H9 (cell line): ENCODE data around the gene VEZF1. TPM values are rescaled to one million over a fixed set of nuclear protein-coding genes. Genes with fewer than 3 reads are reported as not detected.
A peak's percentile ranks its signal among the peaks of the same experiment; 100 is the strongest.

ENCODE experiments used
- DNase-seq: peaks from one replicate; pipeline ENCODE4 v3.0.0-alpha.2; 2017
- H2AFZ ChIP-seq: one replicate; pipeline ENCODE4 v1.6.1; 2013; ENCODE audit warnings: mild to moderate bottlenecking, low read length, control low read depth, moderate library complexity
- H2AK5ac ChIP-seq: 2 replicates; pipeline ENCODE4 v1.6.1; 2013; ENCODE audit warnings: low read length, control low read depth, mixed read lengths; ENCODE audit not compliant: insufficient read length
- H2BK120ac ChIP-seq: one replicate; pipeline ENCODE4 v1.6.1; 2013; ENCODE audit warnings: low read depth, mild to moderate bottlenecking, low read length, control low read depth, inconsistent platforms; ENCODE audit not compliant: poor library complexity, severe bottlenecking
- H2BK12ac ChIP-seq: 2 replicates; pipeline ENCODE4 v1.6.1; 2013; ENCODE audit warnings: low read length, control low read depth, mixed read lengths, low read depth; ENCODE audit not compliant: insufficient read length
- H2BK15ac ChIP-seq: 2 replicates; pipeline ENCODE4 v1.6.1; 2013; ENCODE audit warnings: low read depth, low read length, control low read depth
- H2BK20ac ChIP-seq: one replicate; pipeline ENCODE4 v1.6.1; 2013; ENCODE audit warnings: low read depth, mild to moderate bottlenecking, low read length, control low read depth, inconsistent platforms; ENCODE audit not compliant: poor library complexity, severe bottlenecking
- H2BK5ac ChIP-seq: 2 replicates; pipeline ENCODE4 v1.6.1; 2013; ENCODE audit warnings: low read length, control low read depth, mixed read lengths; ENCODE audit not compliant: insufficient read length
- H3K14ac ChIP-seq: 2 replicates; pipeline ENCODE4 v1.6.1; 2013; ENCODE audit warnings: low read length, control low read depth; ENCODE audit not compliant: insufficient read depth
- H3K18ac ChIP-seq: 2 replicates; pipeline ENCODE4 v1.6.1; 2013; ENCODE audit warnings: low read depth, mild to moderate bottlenecking, mixed read lengths, low read length, control low read depth; ENCODE audit not compliant: insufficient read length
- H3K23ac ChIP-seq: 2 replicates; pipeline ENCODE4 v1.6.1; 2013; ENCODE audit warnings: low read length, control low read depth, mixed read lengths, low read depth; ENCODE audit not compliant: insufficient read length
- H3K23me2 ChIP-seq: 2 replicates; pipeline ENCODE4 v1.6.1; 2013; ENCODE audit warnings: low read depth, mild to moderate bottlenecking, mixed read lengths, low read length, control low read depth; ENCODE audit not compliant: insufficient read length, poor library complexity, severe bottlenecking
- H3K27ac ChIP-seq: 2 replicates; pipeline ENCODE4 v1.5.1; 2013; ENCODE audit warnings: low read length, control low read depth, mixed read lengths, low read depth; ENCODE audit not compliant: insufficient read length
- H3K27me3 ChIP-seq: 2 replicates; pipeline ENCODE4 v1.6.1; 2013; ENCODE audit warnings: low read length, control low read depth, inconsistent platforms; ENCODE audit not compliant: insufficient read depth
- H3K4ac ChIP-seq: 2 replicates; pipeline ENCODE4 v1.6.1; 2013; ENCODE audit warnings: low read depth, mild to moderate bottlenecking, control low read depth, inconsistent platforms, low read length, moderate library complexity
- H3K4me1 ChIP-seq: 2 replicates; pipeline ENCODE4 v1.6.1; 2013; ENCODE audit warnings: low read length, control low read depth, inconsistent platforms; ENCODE audit not compliant: insufficient read depth
- H3K4me2 ChIP-seq: 2 replicates; pipeline ENCODE4 v1.6.1; 2013; ENCODE audit warnings: low read length, control low read depth, mixed read lengths; ENCODE audit not compliant: insufficient read length, insufficient read depth
- H3K56ac ChIP-seq: 2 replicates; pipeline ENCODE4 v1.6.1; 2013; ENCODE audit warnings: low read depth, mild to moderate bottlenecking, mixed read lengths, low read length, control low read depth; ENCODE audit not compliant: insufficient read length
- H3K79me1 ChIP-seq: 2 replicates; pipeline ENCODE4 v1.6.1; 2013; ENCODE audit warnings: low read depth, mild to moderate bottlenecking, moderate library complexity, low read length, control low read depth, inconsistent platforms; ENCODE audit not compliant: insufficient read depth, poor library complexity, severe bottlenecking
- H3K79me2 ChIP-seq: 2 replicates; pipeline ENCODE4 v1.6.1; 2013; ENCODE audit warnings: low read length, control low read depth, inconsistent platforms; ENCODE audit not compliant: insufficient read depth
- H3K9ac ChIP-seq: 2 replicates; pipeline ENCODE4 v1.6.1; 2013; ENCODE audit warnings: low read length, control low read depth, mixed read lengths; ENCODE audit not compliant: insufficient read length; ENCODE audit errors: extremely low read depth
- H3K9me3 ChIP-seq: one replicate; pipeline ENCODE4 v1.6.1; 2013; ENCODE audit warnings: low read depth, low read length, inconsistent platforms; ENCODE audit not compliant: control insufficient read depth
- H3T11ph ChIP-seq: one replicate; pipeline ENCODE4 v1.6.1; 2013; ENCODE audit warnings: mild to moderate bottlenecking, low read length, control low read depth, inconsistent platforms
- H4K20me1 ChIP-seq: one replicate; pipeline ENCODE4 v1.6.1; 2013; ENCODE audit not compliant: control insufficient read depth, insufficient read length, insufficient read depth
- H4K5ac ChIP-seq: 2 replicates; pipeline ENCODE4 v1.6.1; 2013; ENCODE audit warnings: low read depth, mild to moderate bottlenecking, mixed read lengths, low read length, control low read depth; ENCODE audit not compliant: insufficient read length
- H4K8ac ChIP-seq: replicated peaks from 2 replicates; pipeline ENCODE4 v1.6.1; 2013; ENCODE audit warnings: low read length, control low read depth, mixed read lengths, low read depth; ENCODE audit not compliant: insufficient read length
- H4K91ac ChIP-seq: 2 replicates; pipeline ENCODE4 v1.6.1; 2013; ENCODE audit warnings: low read depth, mild to moderate bottlenecking, moderate library complexity, mixed read lengths, low read length, control low read depth; ENCODE audit not compliant: insufficient read length
- H3K27ac Mint-ChIP-seq, 3 experiments: 2 replicates in 2 of 3; 3 replicates in 1 of 3; pipeline ENCODE4 v1.8.0; 2020 to 2021; ENCODE audit warnings: mixed read lengths in 3 of 3, mild to moderate bottlenecking in 1 of 3, moderate library complexity in 1 of 3
- H3K27me3 Mint-ChIP-seq: 2 replicates; pipeline ENCODE4 v1.8.0; 2021; ENCODE audit warnings: low read depth, mild to moderate bottlenecking, moderate library complexity, mixed read lengths
- H3K36me3 Mint-ChIP-seq, 3 experiments: 2 replicates in 2 of 3; 3 replicates in 1 of 3; pipeline ENCODE4 v1.8.0; 2020 to 2021; ENCODE audit warnings: low read depth in 3 of 3, mixed read lengths in 3 of 3; ENCODE audit not compliant: insufficient read depth in 1 of 3
- H3K4me1 Mint-ChIP-seq, 2 experiments: 2 replicates each; pipeline ENCODE4 v1.8.0; 2020; ENCODE audit warnings: mixed read lengths in 2 of 2
- H3K4me3 Mint-ChIP-seq, 2 experiments: 2 replicates in 1 of 2; 3 replicates in 1 of 2; pipeline ENCODE4 v1.8.0; 2020 to 2021; ENCODE audit warnings: mild to moderate bottlenecking in 2 of 2, mixed read lengths in 2 of 2, moderate library complexity in 1 of 2
- H3K9me3 Mint-ChIP-seq, 2 experiments: 2 replicates in 1 of 2; 3 replicates in 1 of 2; pipeline ENCODE4 v1.8.0; 2020; ENCODE audit warnings: mild to moderate bottlenecking in 2 of 2, mixed read lengths in 2 of 2, moderate library complexity in 1 of 2
- CTCF ChIP-seq: fragments of 200-600 bp; sonication (generic); conservative IDR thresholded peaks from 3 replicates; pipeline ENCODE4 v1.8.0; 2021; ENCODE audit warnings: antibody characterized with exemption, mild to moderate bottlenecking
- WGBS: extraction: QIAGEN DNeasy Blood & Tissue Kit; methylation state at CpG from one replicate; pipeline ENCODE4 v1.1.7; 2013; ENCODE audit warnings: missing lambda C conversion rate, low lambda C conversion rate, mixed read lengths; ENCODE audit not compliant: insufficient read length; ENCODE audit errors: extremely low coverage; 5-methylcytosine and 5-hydroxymethylcytosine counted together
- total RNA-seq: library from RNA; stranded (reverse); gene quantifications from 2 replicates; pipeline ENCODE4 v1.2.1, GENCODE V29; 2021

The VEZF1 gene
- total RNA-seq, 1 experiment from 2014 or later: 58.1 TPM

GRCh38 chr17:57997085-57997809, 9.2 kb upstream of the VEZF1 start:
- no peaks in the 10 kb centered on the region for H4K20me1 ChIP-seq
- no peak for DNase-seq
- peaks cover 3% of the 10 kb centered on the region; the same call in 1 of the 2 replicates for H3K4me1 ChIP-seq
- no peak overlapping the region for H3K14ac ChIP-seq
- H2BK5ac ChIP-seq: no peak overlapping the region
- H3K9me3 ChIP-seq: no peaks in the 10 kb centered on the region
- H2BK15ac ChIP-seq: no peak overlapping the region
- H3K4me3 Mint-ChIP-seq: no peak overlapping the region
- no peak overlapping the region for H2BK12ac ChIP-seq
- H3K9me3 Mint-ChIP-seq: no peaks in the 10 kb centered on the region
- no peak overlapping the region for H3K27ac ChIP-seq
- H3K56ac ChIP-seq: no peak overlapping the region
- no peak overlapping the region for H3K18ac ChIP-seq
- H3K4me2 ChIP-seq: no peak overlapping the region
- no peak overlapping the region for H2BK120ac ChIP-seq
- no CpG with 5 or more reads among the region's 3 CpGs for WGBS
- TF ChIP-seq CTCF: no peak
- H4K91ac ChIP-seq: no peak overlapping the region
- no peak overlapping the region for H3K23ac ChIP-seq
- H3K9ac ChIP-seq: no peak overlapping the region
- peaks cover 18 to 22% of the 10 kb centered on the region in 2 experiments for H3K4me1 Mint-ChIP-seq
- no peak overlapping the region for H2BK20ac ChIP-seq
- peak overlapping the region in 1 of 3 experiments; percentile 6; a peak in 2 of 7 replicates for H3K27ac Mint-ChIP-seq
- peaks cover 5 to 47% (median 27%) of the 10 kb centered on the region in 3 experiments; a peak in 6 of 7 replicates for H3K36me3 Mint-ChIP-seq
- no peak overlapping the region for H2AK5ac ChIP-seq
- H4K8ac ChIP-seq: no peak overlapping the region
- H3K79me1 ChIP-seq: no peaks in the 10 kb centered on the region
- no peaks in the 10 kb centered on the region for H3K27me3 ChIP-seq
- no peak overlapping the region for H2AFZ ChIP-seq
- H3T11ph ChIP-seq: no peak overlapping the region
- no peaks in the 10 kb centered on the region for H3K79me2 ChIP-seq
- H3K4ac ChIP-seq: no peak overlapping the region
- no peaks in the 10 kb centered on the region for H3K27me3 Mint-ChIP-seq
- no peak overlapping the region for H4K5ac ChIP-seq
- H3K23me2 ChIP-seq: no peaks in the 10 kb centered on the region
